Esophagus squamous epithelium (tissue), 5 donors: ENCODE data around the gene SETX. TPM values are rescaled to one million over a fixed set of nuclear protein-coding genes. Genes with fewer than 3 reads are reported as not detected.
"Not testable (repeated sequence)": the region's sequence is repeated elsewhere in the genome, so short reads cannot be mapped to it uniquely, and the experiment has no call there.

ENCODE experiments used
- DNase-seq: peaks from one replicate; lab custom pipeline; 2025; lab: John Stamatoyannopoulos, UW
- H3K27ac ChIP-seq, 4 donors: fragments of 200-600 bp; sonication (generic); one replicate each; pipeline ENCODE4 v1.5.1; 2016 to 2019; ENCODE audit warnings: mild to moderate bottlenecking in 1 of 4
- H3K27me3 ChIP-seq, 4 donors: fragments of 200-600 bp; sonication (generic); 1 replicate in 3 of 4; 2 replicates in 1 of 4; pipeline versions ENCODE4 v1.5.1 to v1.6.0; 2017 to 2021; ENCODE audit warnings: antibody characterized with exemption in 1 of 4
- H3K36me3 ChIP-seq, 3 donors: fragments of 200-600 bp; sonication (generic); one replicate each; pipeline ENCODE4 v1.5.1; 2016 to 2019
- H3K4me1 ChIP-seq, 3 donors: fragments of 200-600 bp; sonication (generic); one replicate each; pipeline ENCODE4 v1.5.1; 2017 to 2019
- H3K4me3 ChIP-seq, 4 donors: fragments of 200-600 bp; sonication (generic); 1 replicate in 3 of 4; 2 replicates in 1 of 4; pipeline ENCODE4 v1.5.1; 2016 to 2019; ENCODE audit warnings: mild to moderate bottlenecking in 2 of 4, moderate library complexity in 1 of 4
- H3K9me3 ChIP-seq, 3 donors: fragments of 200-600 bp; sonication (generic); one replicate each; pipeline ENCODE4 v1.5.1; 2016 to 2019
- POLR2A ChIP-seq, 4 donors: fragments of 450-650 bp; IDR thresholded peaks; one replicate each; pipeline ENCODE4 v1.6.1; 2017; ENCODE audit warnings: antibody characterized with exemption in 4 of 4, mild to moderate bottlenecking in 4 of 4, moderate library complexity in 3 of 4
- WGBS, 2 donors: methylation state at CpG; one replicate each; pipeline ENCODE4 v1.1.5; 2018; 5-methylcytosine and 5-hydroxymethylcytosine counted together
- intact Hi-C: fragments of 100-400 bp; cut with DNase I; formaldehyde crosslinking; loops from one replicate; pipeline ENCODE4 v1.15.0; 2022
- total RNA-seq, 4 donors: library from RNA; depleted of rRNA; stranded (reverse); fragments of >200 nt; gene quantifications; one replicate each; pipeline ENCODE4 v1.1.0, GENCODE V29; 2016
- TF ChIP-seq, protein P1 (sequence below), 6 experiments: fragments of 450-650 bp in 4 of 6; fragments of 200-600 bp in 2 of 6; sonication (generic) in 2 of 6; IDR thresholded peaks; one replicate each; pipeline ENCODE4 v1.5.1; 2016 to 2019; ENCODE audit warnings: antibody characterized with exemption in 6 of 6, mild to moderate bottlenecking in 4 of 6, moderate library complexity in 4 of 6
- donor health status: DM: yes; HTN: yes; CAD: no.

SETX gene
- total RNA-seq, 4 donors from 2014 or later, result 22.4 to 56.3 (median 33.0) TPM

GRCh38 chr9:132381966-132382541 lies 27.3 kb upstream of the SETX start:
- 80 to 92% methylated on average over 4 to 8 of the region's 9 CpGs for WGBS, 2 donors
- TF ChIP-seq POLR2A (IDR thresholded peaks at IDR 0.05), result no peak
- TF ChIP-seq, protein P1, sequence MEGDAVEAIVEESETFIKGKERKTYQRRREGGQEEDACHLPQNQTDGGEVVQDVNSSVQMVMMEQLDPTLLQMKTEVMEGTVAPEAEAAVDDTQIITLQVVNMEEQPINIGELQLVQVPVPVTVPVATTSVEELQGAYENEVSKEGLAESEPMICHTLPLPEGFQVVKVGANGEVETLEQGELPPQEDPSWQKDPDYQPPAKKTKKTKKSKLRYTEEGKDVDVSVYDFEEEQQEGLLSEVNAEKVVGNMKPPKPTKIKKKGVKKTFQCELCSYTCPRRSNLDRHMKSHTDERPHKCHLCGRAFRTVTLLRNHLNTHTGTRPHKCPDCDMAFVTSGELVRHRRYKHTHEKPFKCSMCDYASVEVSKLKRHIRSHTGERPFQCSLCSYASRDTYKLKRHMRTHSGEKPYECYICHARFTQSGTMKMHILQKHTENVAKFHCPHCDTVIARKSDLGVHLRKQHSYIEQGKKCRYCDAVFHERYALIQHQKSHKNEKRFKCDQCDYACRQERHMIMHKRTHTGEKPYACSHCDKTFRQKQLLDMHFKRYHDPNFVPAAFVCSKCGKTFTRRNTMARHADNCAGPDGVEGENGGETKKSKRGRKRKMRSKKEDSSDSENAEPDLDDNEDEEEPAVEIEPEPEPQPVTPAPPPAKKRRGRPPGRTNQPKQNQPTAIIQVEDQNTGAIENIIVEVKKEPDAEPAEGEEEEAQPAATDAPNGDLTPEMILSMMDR (IDR thresholded peaks at IDR 0.05), result no peak
- Histone ChIP-seq H3K4me3 (no peak overlapping the region), H3K27ac (peak overlapping the region in 1 of 4 donors; percentile 7), H3K27me3 (no peaks in the 10 kb centered on the region), H3K36me3 (peaks cover 7 to 100% (median 12%) of the 10 kb centered on the region in 3 donors), H3K4me1 (no peaks in the 10 kb centered on the region), H3K9me3 (no peaks in the 10 kb centered on the region)
- no peak for DNase-seq
- intact Hi-C loops, result no loop called here

DNA sequence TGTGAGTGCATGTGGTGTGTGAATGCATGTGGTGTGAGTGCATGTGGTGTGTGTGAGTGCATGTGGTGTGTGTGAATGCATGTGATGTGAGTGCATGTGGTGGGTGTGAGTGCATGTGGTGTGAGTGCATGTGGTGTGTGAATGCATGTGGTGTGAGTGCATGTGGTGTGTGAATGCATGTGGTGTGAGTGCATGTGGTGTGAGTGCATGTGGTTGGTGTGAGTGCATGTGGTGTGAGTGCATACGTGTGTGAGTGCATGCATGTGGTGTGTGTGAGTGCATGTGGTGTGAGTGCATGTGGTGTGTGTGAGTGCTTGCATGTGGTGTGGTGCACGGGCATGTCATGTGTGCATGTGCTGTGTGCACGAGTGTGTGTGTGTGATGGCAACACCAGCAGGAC lies 23.6 kb upstream of the SETX start:
- H3K4me1 ChIP-seq, result not testable (repeated sequence)

DNA sequence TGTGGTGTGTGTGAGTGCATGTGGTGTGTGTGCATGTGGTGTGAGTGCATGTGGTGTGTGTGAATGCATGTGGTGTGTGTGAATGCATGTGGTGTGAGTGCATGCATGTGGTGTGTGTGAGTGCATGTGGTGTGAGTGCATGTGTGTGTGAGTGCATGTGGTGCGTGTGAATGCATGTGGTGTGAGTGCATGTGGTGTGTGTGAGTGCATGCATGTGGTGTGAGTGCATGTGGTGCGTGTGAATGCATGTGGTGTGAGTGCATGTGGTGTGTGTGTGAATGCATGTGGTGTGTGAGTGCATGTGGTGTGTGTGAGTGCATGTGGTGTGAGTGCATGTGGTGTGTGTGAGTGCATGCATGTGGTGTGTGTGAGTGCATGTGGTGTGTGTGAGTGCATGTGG lies 23.0 kb upstream of the SETX start:
- H3K27ac ChIP-seq, DNase-seq, H3K27me3 ChIP-seq, H3K9me3 ChIP-seq, intact Hi-C loops, H3K4me3 ChIP-seq: not testable (repeated sequence)
- Histone ChIP-seq H3K4me1 (peaks cover 0 to 11% (median 6%) of the 10 kb centered on the region in 3 donors), H3K36me3 (peaks cover 0 to 83% (median 14%) of the 10 kb centered on the region in 3 donors)
- WGBS, 2 donors, result 74 to 91% methylated on average over 2 of the region's 2 CpGs

More for the DNA sequence above, 23.6 kb upstream of the SETX start:
- H3K4me3 ChIP-seq, H3K27ac ChIP-seq, intact Hi-C loops, H3K9me3 ChIP-seq, DNase-seq, H3K27me3 ChIP-seq: not testable (repeated sequence)
- 93 to 100% methylated on average over 3 of the region's 3 CpGs for WGBS, 2 donors
- peaks cover 1 to 89% (median 14%) of the 10 kb centered on the region in 3 donors for H3K36me3 ChIP-seq

GRCh38 chr9:132372177-132373095 lies 17.6 kb upstream of the SETX start:
- Histone ChIP-seq H3K27ac (peak overlapping the region; percentile 39 to 84 (median 68)), H3K4me1 (peaks cover 6 to 37% (median 12%) of the 10 kb centered on the region in 3 donors), H3K4me3 (no peak overlapping the region), H3K9me3 (no peaks in the 10 kb centered on the region), H3K27me3 (no peaks in the 10 kb centered on the region), H3K36me3 (peaks cover 0 to 29% (median 10%) of the 10 kb centered on the region in 3 donors)
- WGBS, 2 donors, result 58 to 60% methylated on average over 14 of the region's 14 CpGs
- no peak for DNase-seq
- no peak for TF ChIP-seq POLR2A (IDR thresholded peaks at IDR 0.05)
- TF ChIP-seq, protein P1 (IDR thresholded peaks at IDR 0.05), result no peak
- intact Hi-C loops, result no loop called here

- Histone ChIP-seq H3K36me3 (peaks cover 0 to 11% (median 0%) of the 10 kb centered on the region in 3 donors), H3K27me3 (no peaks in the 10 kb centered on the region), H3K4me1 (peaks cover 6 to 38% (median 12%) of the 10 kb centered on the region in 3 donors), H3K9me3 (no peaks in the 10 kb centered on the region), H3K27ac (no peak overlapping the region), H3K4me3 (no peak overlapping the region)
- no peak for DNase-seq
- TF ChIP-seq, protein P1 (IDR thresholded peaks at IDR 0.05), result no peak
- TF ChIP-seq POLR2A (IDR thresholded peaks at IDR 0.05), result no peak
- intact Hi-C loops, result no loop called here
- 84 to 96% methylated on average over 4 of the region's 4 CpGs for WGBS, 2 donors
These were observed 15.8 kb upstream of the SETX start for GRCh38 chr9:132370592-132370991.

GRCh38 chr9:132369421-132369820 lies 14.6 kb upstream of the SETX start:
- peaks cover 6 to 38% (median 12%) of the 10 kb centered on the region in 3 donors for H3K4me1 ChIP-seq
- H3K27ac ChIP-seq, result no peak overlapping the region
- no peaks in the 10 kb centered on the region for H3K36me3 ChIP-seq
- 84 to 86% methylated on average over 4 of the region's 4 CpGs for WGBS, 2 donors
- H3K4me3 ChIP-seq, result no peak overlapping the region
- no peaks in the 10 kb centered on the region for H3K27me3 ChIP-seq
- TF ChIP-seq, protein P1 (IDR thresholded peaks at IDR 0.05), result no peak
- TF ChIP-seq POLR2A (IDR thresholded peaks at IDR 0.05), result no peak
- H3K9me3 ChIP-seq, result no peaks in the 10 kb centered on the region
- no peak for DNase-seq
- intact Hi-C loops, result no loop called here
